Measurements from ENCODE around the gene CNIH4.
"Not testable (repeated sequence)": the region's sequence is repeated elsewhere in the genome, so short reads cannot be mapped to it uniquely, and the experiment has no call there.

Gene CNIH4

GRCh38 chr1:224407571-224408293 is 51.1 kb downstream of the CNIH4 start:
- H3K27ac ChIP-seq (ENCODE audit: low read length), result no peak overlapping the region
- no peaks in the 10 kb centered on the region for H3K27me3 ChIP-seq (ENCODE audit: control insufficient read depth, insufficient read depth, low read length)
- no peaks in the 10 kb centered on the region for H3K4me1 ChIP-seq (ENCODE audit: control insufficient read depth, low read depth, low read length)
- no peak overlapping the region for H3K4me3 ChIP-seq (ENCODE audit: low read length)
- no peaks in the 10 kb centered on the region for H3K9me3 ChIP-seq (ENCODE audit: control insufficient read depth, low read depth, low read length)
- H3K9ac ChIP-seq (ENCODE audit: low read length), result no peak overlapping the region
- H3K36me3 ChIP-seq (ENCODE audit: control insufficient read depth, low read depth, low read length), result peaks cover 78% of the 10 kb centered on the region

GRCh38 chr1:224408294-224408590 is 51.6 kb downstream of the CNIH4 start:
- H3K9ac ChIP-seq (ENCODE audit: low read length), result no peak overlapping the region
- no peak overlapping the region for H3K4me3 ChIP-seq (ENCODE audit: low read length)
- peaks cover 80% of the 10 kb centered on the region for H3K36me3 ChIP-seq (ENCODE audit: control insufficient read depth, low read depth, low read length)
- H3K9me3 ChIP-seq (ENCODE audit: control insufficient read depth, low read depth, low read length), result no peaks in the 10 kb centered on the region
- H3K27ac ChIP-seq (ENCODE audit: low read length), result no peak overlapping the region
- no peaks in the 10 kb centered on the region for H3K4me1 ChIP-seq (ENCODE audit: control insufficient read depth, low read depth, low read length)
- H3K27me3 ChIP-seq (ENCODE audit: control insufficient read depth, insufficient read depth, low read length), result no peaks in the 10 kb centered on the region

- Histone ChIP-seq H3K27me3 (ENCODE audit: control insufficient read depth, insufficient read depth, low read length) (no peaks in the 10 kb centered on the region), H3K4me1 (ENCODE audit: control insufficient read depth, low read depth, low read length) (no peaks in the 10 kb centered on the region), H3K9me3 (ENCODE audit: control insufficient read depth, low read depth, low read length) (no peaks in the 10 kb centered on the region), H3K27ac (ENCODE audit: low read length) (no peak overlapping the region), H3K9ac (ENCODE audit: low read length) (no peak overlapping the region), H3K36me3 (ENCODE audit: control insufficient read depth, low read depth, low read length) (peaks cover 67% of the 10 kb centered on the region), H3K4me3 (ENCODE audit: low read length) (no peak overlapping the region)
Observed at GRCh38 chr1:224411766-224412165, 55.1 kb downstream of the CNIH4 start.

- Histone ChIP-seq H3K4me3 (ENCODE audit: low read length) (no peak overlapping the region), H3K36me3 (ENCODE audit: control insufficient read depth, low read depth, low read length) (peaks cover 92% of the 10 kb centered on the region), H3K27ac (ENCODE audit: low read length) (no peak overlapping the region), H3K9ac (ENCODE audit: low read length) (no peak overlapping the region), H3K4me1 (ENCODE audit: control insufficient read depth, low read depth, low read length) (no peaks in the 10 kb centered on the region), H3K9me3 (ENCODE audit: control insufficient read depth, low read depth, low read length) (no peaks in the 10 kb centered on the region), H3K27me3 (ENCODE audit: control insufficient read depth, insufficient read depth, low read length) (no peaks in the 10 kb centered on the region)
Observed at GRCh38 chr1:224420106-224420505, 63.4 kb downstream of the CNIH4 start.

- no peaks in the 10 kb centered on the region for H3K4me1 ChIP-seq (ENCODE audit: control insufficient read depth, low read depth, low read length)
- no peaks in the 10 kb centered on the region for H3K27me3 ChIP-seq (ENCODE audit: control insufficient read depth, insufficient read depth, low read length)
- no peak overlapping the region for H3K27ac ChIP-seq (ENCODE audit: low read length)
- H3K9ac ChIP-seq (ENCODE audit: low read length), result no peak overlapping the region
- no peak overlapping the region for H3K4me3 ChIP-seq (ENCODE audit: low read length)
- H3K36me3 ChIP-seq (ENCODE audit: control insufficient read depth, low read depth, low read length), result peaks cover 81% of the 10 kb centered on the region
- no peaks in the 10 kb centered on the region for H3K9me3 ChIP-seq (ENCODE audit: control insufficient read depth, low read depth, low read length)
Observed at GRCh38 chr1:224425279-224425884, 68.7 kb downstream of the CNIH4 start.

- H3K9me3 ChIP-seq (ENCODE audit: control insufficient read depth, low read depth, low read length); H3K4me1 ChIP-seq (ENCODE audit: control insufficient read depth, low read depth, low read length); H3K4me3 ChIP-seq (ENCODE audit: low read length); H3K27ac ChIP-seq (ENCODE audit: low read length); H3K9ac ChIP-seq (ENCODE audit: low read length); H3K27me3 ChIP-seq (ENCODE audit: control insufficient read depth, insufficient read depth, low read length): not testable (repeated sequence)
- peaks cover 82% of the 10 kb centered on the region for H3K36me3 ChIP-seq (ENCODE audit: control insufficient read depth, low read depth, low read length)
Observed at GRCh38 chr1:224426869-224427268, 70.2 kb downstream of the CNIH4 start.

GRCh38 chr1:224427346-224427745 is 70.7 kb downstream of the CNIH4 start:
- Histone ChIP-seq H3K27me3 (ENCODE audit: control insufficient read depth, insufficient read depth, low read length) (no peaks in the 10 kb centered on the region), H3K9me3 (ENCODE audit: control insufficient read depth, low read depth, low read length) (no peaks in the 10 kb centered on the region), H3K36me3 (ENCODE audit: control insufficient read depth, low read depth, low read length) (peaks cover 82% of the 10 kb centered on the region), H3K4me3 (ENCODE audit: low read length) (no peak overlapping the region), H3K9ac (ENCODE audit: low read length) (no peak overlapping the region), H3K27ac (ENCODE audit: low read length) (no peak overlapping the region), H3K4me1 (ENCODE audit: control insufficient read depth, low read depth, low read length) (peaks cover 11% of the 10 kb centered on the region)

- not testable (repeated sequence) for H3K27me3 ChIP-seq (ENCODE audit: control insufficient read depth, insufficient read depth, low read length); H3K9ac ChIP-seq (ENCODE audit: low read length); H3K4me3 ChIP-seq (ENCODE audit: low read length); H3K9me3 ChIP-seq (ENCODE audit: control insufficient read depth, low read depth, low read length); H3K27ac ChIP-seq (ENCODE audit: low read length)
- peaks cover 75% of the 10 kb centered on the region for H3K36me3 ChIP-seq (ENCODE audit: control insufficient read depth, low read depth, low read length)
- H3K4me1 ChIP-seq (ENCODE audit: control insufficient read depth, low read depth, low read length), result peaks cover 20% of the 10 kb centered on the region
Observed at GRCh38 chr1:224428713-224429112, 72.0 kb downstream of the CNIH4 start.

All from iPS-18a (cell line).